ENCODE results near the gene ARL13A.

Gene ARL13A

GRCh38 chrX:100962811-100963210 lies 6.7 kb upstream of the ARL13A start:
- no peak for TF ChIP-seq CTCF (IDR thresholded peaks at IDR 0.05)

GRCh38 chrX:100964362-100964761 lies 5.1 kb upstream of the ARL13A start:
- no peak for DNase-seq
- no peak for TF ChIP-seq CTCF (IDR thresholded peaks at IDR 0.05)
- Mint-ChIP-seq H3K27me3 (ENCODE audit: low read depth, poor library complexity) (peaks cover 10% of the 10 kb centered on the region), H3K9me3 (peaks cover 64% of the 10 kb centered on the region), H3K27ac (no peak overlapping the region), H3K36me3 (ENCODE audit: low read depth) (no peaks in the 10 kb centered on the region), H3K4me1 (no peaks in the 10 kb centered on the region), H3K4me3 (no peak overlapping the region)

More at GRCh38 chrX:100962811-100963210, 6.7 kb upstream of the ARL13A start:
- Mint-ChIP-seq H3K4me1 (no peaks in the 10 kb centered on the region), H3K27me3 (ENCODE audit: low read depth, poor library complexity) (peaks cover 10% of the 10 kb centered on the region), H3K9me3 (peaks cover 61% of the 10 kb centered on the region), H3K36me3 (ENCODE audit: low read depth) (no peaks in the 10 kb centered on the region), H3K27ac (no peak overlapping the region), H3K4me3 (no peak overlapping the region)
- DNase-seq = no peak

- no peak for DNase-seq
- Mint-ChIP-seq H3K4me3 (no peak overlapping the region), H3K4me1 (no peaks in the 10 kb centered on the region), H3K9me3 (peaks cover 41% of the 10 kb centered on the region), H3K36me3 (ENCODE audit: low read depth) (peaks cover 9% of the 10 kb centered on the region), H3K27ac (no peak overlapping the region), H3K27me3 (ENCODE audit: low read depth, poor library complexity) (peaks cover 4% of the 10 kb centered on the region)
- no peak for TF ChIP-seq CTCF (IDR thresholded peaks at IDR 0.05)
Measured at GRCh38 chrX:100969936-100970335, 428 bp downstream of the ARL13A start.

- no peak overlapping the region for H3K4me3 Mint-ChIP-seq
- no peak for TF ChIP-seq CTCF (IDR thresholded peaks at IDR 0.05)
- DNase-seq = no peak
- no peaks in the 10 kb centered on the region for H3K4me1 Mint-ChIP-seq
- H3K27me3 Mint-ChIP-seq (ENCODE audit: low read depth, poor library complexity) = no peaks in the 10 kb centered on the region
- peaks cover 45% of the 10 kb centered on the region for H3K9me3 Mint-ChIP-seq
- no peak overlapping the region for H3K27ac Mint-ChIP-seq
- H3K36me3 Mint-ChIP-seq (ENCODE audit: low read depth) = peaks cover 9% of the 10 kb centered on the region
Measured at GRCh38 chrX:100973411-100973810, 3.9 kb downstream of the ARL13A start.

- no peak for TF ChIP-seq CTCF (IDR thresholded peaks at IDR 0.05)
- Mint-ChIP-seq H3K4me1 (no peaks in the 10 kb centered on the region), H3K27ac (no peak overlapping the region), H3K36me3 (ENCODE audit: low read depth) (peaks cover 9% of the 10 kb centered on the region), H3K27me3 (ENCODE audit: low read depth, poor library complexity) (no peaks in the 10 kb centered on the region), H3K9me3 (peaks cover 60% of the 10 kb centered on the region), H3K4me3 (no peak overlapping the region)
- no peak for DNase-seq
Measured at GRCh38 chrX:100975212-100975611, 5.7 kb downstream of the ARL13A start.

GRCh38 chrX:100976211-100976610 lies 6.7 kb downstream of the ARL13A start:
- Mint-ChIP-seq H3K9me3 (peaks cover 67% of the 10 kb centered on the region), H3K4me1 (no peaks in the 10 kb centered on the region), H3K27ac (no peak overlapping the region), H3K4me3 (no peak overlapping the region), H3K27me3 (ENCODE audit: low read depth, poor library complexity) (no peaks in the 10 kb centered on the region), H3K36me3 (ENCODE audit: low read depth) (peaks cover 9% of the 10 kb centered on the region)
- no peak for TF ChIP-seq CTCF (IDR thresholded peaks at IDR 0.05)
- DNase-seq = no peak

All from nephron progenitor cell (in vitro differentiated cells).